Mucosa of stomach (tissue), 1 donor: ENCODE results near the gene MTX1.

Source experiments
- H3K27me3 ChIP-seq: one replicate; pipeline ENCODE4 v1.7.0; 2013; ENCODE audit warnings: mild to moderate bottlenecking, low read length; ENCODE audit not compliant: control insufficient read depth, insufficient read depth
- H3K36me3 ChIP-seq: one replicate; pipeline ENCODE4 v1.7.0; 2013; ENCODE audit warnings: low read length; ENCODE audit not compliant: control insufficient read depth, insufficient read depth
- H3K4me1 ChIP-seq: one replicate; pipeline ENCODE4 v1.7.0; 2013; ENCODE audit warnings: mild to moderate bottlenecking, low read length; ENCODE audit not compliant: control insufficient read depth, insufficient read depth
- H3K4me3 ChIP-seq: one replicate; pipeline ENCODE4 v1.7.0; 2013; ENCODE audit warnings: low read length
- H3K9ac ChIP-seq: one replicate; pipeline ENCODE4 v1.7.0; 2013; ENCODE audit warnings: mild to moderate bottlenecking, low read length, moderate library complexity
- H3K9me3 ChIP-seq: one replicate; pipeline ENCODE4 v1.7.0; 2013; ENCODE audit warnings: mild to moderate bottlenecking, low read length, moderate library complexity; ENCODE audit not compliant: control insufficient read depth
- donor health status: Pancreatic carcinoma.

Gene MTX1

DNA sequence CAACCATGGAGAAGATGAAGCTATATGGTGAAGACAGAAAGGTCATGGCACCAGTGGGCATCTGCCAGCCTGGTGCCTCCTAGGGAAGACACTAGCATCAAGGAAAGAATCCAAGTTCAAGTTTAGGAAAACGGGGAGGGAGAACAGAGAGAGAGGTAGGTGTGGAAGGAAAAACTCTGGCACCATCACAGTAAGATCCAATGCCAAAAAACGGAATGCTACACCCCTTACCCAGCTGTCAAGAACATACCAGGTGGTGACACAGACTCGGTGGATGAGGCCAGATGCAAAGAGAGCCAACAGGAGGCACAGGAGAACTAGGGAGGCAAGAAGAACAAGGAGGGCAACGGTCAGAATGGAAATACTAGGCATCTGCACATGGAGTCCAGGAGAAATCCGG, 39.0 kb upstream of the MTX1 start:
- Histone ChIP-seq H3K27me3 (no peaks in the 10 kb centered on the region), H3K4me3 (no peak overlapping the region), H3K36me3 (no peaks in the 10 kb centered on the region), H3K9ac (no peak overlapping the region), H3K9me3 (no peaks in the 10 kb centered on the region), H3K4me1 (peaks cover 28% of the 10 kb centered on the region)

- Histone ChIP-seq H3K27me3 (peaks cover 4% of the 10 kb centered on the region), H3K9ac (no peak overlapping the region), H3K4me3 (no peak overlapping the region), H3K4me1 (peaks cover 35% of the 10 kb centered on the region), H3K9me3 (no peaks in the 10 kb centered on the region), H3K36me3 (no peaks in the 10 kb centered on the region)
Observed at GRCh38 chr1:155170101-155170785, 38.3 kb upstream of the MTX1 start.

DNA sequence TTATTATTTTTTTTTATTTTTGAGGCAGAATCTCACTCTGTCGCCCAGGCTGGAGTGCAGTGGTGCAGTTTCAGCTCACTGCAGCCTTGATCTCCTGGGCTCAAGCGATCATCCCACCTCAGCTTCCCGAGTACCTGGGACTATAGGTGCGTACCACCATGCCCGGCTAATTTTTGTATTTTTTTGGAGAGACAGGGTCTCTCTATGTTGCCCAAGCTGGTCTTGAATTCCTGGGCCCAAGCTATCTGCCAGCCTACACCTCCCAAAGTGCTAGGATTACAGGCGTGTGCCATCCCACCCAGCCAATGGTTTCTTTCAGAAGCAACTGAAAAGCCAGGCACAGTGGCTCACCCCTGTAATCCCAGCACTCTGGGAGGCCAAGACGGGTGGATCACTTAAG, 37.7 kb upstream of the MTX1 start:
- H3K36me3 ChIP-seq = no peaks in the 10 kb centered on the region
- H3K4me1 ChIP-seq = peaks cover 41% of the 10 kb centered on the region
- no peaks in the 10 kb centered on the region for H3K9me3 ChIP-seq
- H3K27me3 ChIP-seq = peaks cover 4% of the 10 kb centered on the region
- no peak overlapping the region for H3K4me3 ChIP-seq
- H3K9ac ChIP-seq = no peak overlapping the region

GRCh38 chr1:155171836-155172731, 36.4 kb upstream of the MTX1 start:
- H3K4me1 ChIP-seq = peaks cover 50% of the 10 kb centered on the region
- no peaks in the 10 kb centered on the region for H3K36me3 ChIP-seq
- H3K27me3 ChIP-seq = peaks cover 4% of the 10 kb centered on the region
- peak overlapping the region; percentile 93 for H3K4me3 ChIP-seq
- H3K9me3 ChIP-seq = no peaks in the 10 kb centered on the region
- H3K9ac ChIP-seq = peak overlapping the region; percentile 97

DNA sequence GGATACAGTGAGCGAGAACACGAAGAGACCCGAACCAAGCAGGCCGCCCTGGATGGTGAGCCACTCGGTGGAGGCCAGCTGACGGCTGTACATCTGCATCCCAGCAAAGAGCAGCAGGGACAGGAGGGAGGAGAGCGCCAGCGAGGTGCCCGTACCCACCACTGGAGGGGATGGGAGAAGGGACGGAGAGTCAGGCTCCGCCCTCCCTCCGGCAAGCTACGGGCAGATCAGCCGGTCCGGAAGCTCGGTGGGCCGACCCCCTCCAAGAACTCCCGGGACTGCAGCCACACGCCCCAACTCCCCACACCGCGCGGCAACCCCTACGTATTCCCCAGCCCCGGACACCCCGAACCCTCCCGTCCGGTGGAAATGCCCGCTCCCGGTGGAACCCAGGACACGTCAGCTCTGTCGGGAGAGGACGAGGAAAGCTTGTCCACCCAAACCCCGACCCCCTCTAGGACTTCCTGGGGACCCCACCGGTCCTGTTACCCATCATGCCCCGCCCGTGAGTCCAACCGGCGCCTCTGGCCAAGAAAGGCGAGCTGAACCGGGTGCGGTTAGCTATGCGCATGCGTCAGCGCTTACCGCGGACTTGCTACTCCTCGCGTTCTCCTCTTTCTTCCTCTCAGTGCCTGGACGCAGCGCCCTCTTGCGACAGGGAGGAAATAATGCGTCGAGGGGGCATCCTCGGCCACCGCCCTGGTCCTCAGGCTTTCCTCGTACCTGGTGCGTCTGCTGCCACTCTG, 35.6 kb upstream of the MTX1 start, which contains the start of gene KRTCAP2:
KRTCAP2 (minus strand) TSS at position 573 of the 746 bp plus-strand sequence; CDS start at position 493, 80 bp downstream.
- H3K9ac ChIP-seq = peak within 1 kb of the TSS; percentile 97
- no peaks in the 10 kb centered on the region for H3K36me3 ChIP-seq
- H3K4me3 ChIP-seq = peak within 1 kb of the TSS; percentile 93
- H3K27me3 ChIP-seq = peaks cover 4% of the 10 kb centered on the region
- H3K4me1 ChIP-seq = peaks cover 53% of the 10 kb centered on the region
- no peaks in the 10 kb centered on the region for H3K9me3 ChIP-seq

GRCh38 chr1:155173478-155174323, 34.8 kb upstream of the MTX1 start, which contains the start of gene TRIM46:
Gene TRIM46 (plus strand): TSS chr1:155173849. CDS start chr1:155173967, 118 bp downstream.
- Histone ChIP-seq H3K36me3 (no peaks in the 10 kb centered on the region), H3K9me3 (no peaks in the 10 kb centered on the region), H3K4me1 (peaks cover 57% of the 10 kb centered on the region), H3K9ac (peak within 1 kb of the TSS; percentile 97), H3K4me3 (peak within 1 kb of the TSS; percentile 93), H3K27me3 (peaks cover 4% of the 10 kb centered on the region)

DNA sequence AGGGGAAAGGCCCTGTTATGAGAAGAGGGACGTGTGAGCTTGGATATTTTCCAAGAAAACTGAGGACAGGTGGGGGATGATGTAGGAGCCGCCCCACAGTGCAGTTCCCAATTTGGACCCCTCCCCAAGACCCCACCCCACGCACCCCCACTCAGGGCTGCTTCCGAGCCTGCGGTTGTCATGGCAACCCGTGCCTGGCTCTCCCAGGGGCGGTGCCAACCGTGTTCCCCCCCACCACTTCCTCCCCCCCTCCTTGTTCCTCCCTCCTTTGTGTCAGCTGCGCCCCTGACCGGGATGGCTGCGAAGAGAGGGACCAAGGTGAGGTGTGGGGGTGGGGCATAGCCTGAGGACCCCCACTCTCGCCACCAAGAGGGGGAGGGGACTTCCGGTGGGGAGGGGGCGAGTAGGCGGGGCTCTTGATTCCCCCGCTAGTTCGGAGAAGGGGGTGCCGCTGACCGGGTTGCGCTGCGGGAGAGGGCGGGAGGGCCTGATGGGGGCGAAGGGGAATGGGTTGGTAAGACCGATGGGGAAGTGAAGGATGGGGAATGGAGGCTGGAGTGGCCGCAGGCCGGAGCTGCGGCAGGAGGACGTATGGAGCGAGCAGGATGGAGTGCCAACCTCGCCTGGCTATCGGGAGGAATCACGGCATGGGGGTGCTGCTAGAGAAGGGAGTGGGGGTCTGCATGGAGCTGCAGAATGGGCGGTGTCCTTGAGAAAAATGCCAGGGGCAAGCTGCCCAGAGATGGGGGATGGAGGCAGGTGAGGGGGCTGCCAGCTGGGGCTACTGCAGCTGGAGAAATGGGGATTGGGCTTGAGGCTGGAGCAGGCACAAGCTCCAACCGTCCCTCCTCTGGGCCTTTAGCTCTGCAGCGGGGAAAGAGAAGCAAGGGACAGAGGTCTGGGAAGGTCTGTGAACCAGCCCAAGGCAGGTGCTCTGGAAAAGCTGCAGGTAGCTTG, 33.9 kb upstream of the MTX1 start:
- Histone ChIP-seq H3K4me3 (no peak overlapping the region), H3K9ac (peak overlapping the region; percentile 97), H3K4me1 (peaks cover 66% of the 10 kb centered on the region), H3K27me3 (peaks cover 4% of the 10 kb centered on the region), H3K36me3 (no peaks in the 10 kb centered on the region), H3K9me3 (no peaks in the 10 kb centered on the region)

GRCh38 chr1:155175281-155175926, 33.1 kb upstream of the MTX1 start:
- H3K36me3 ChIP-seq = no peaks in the 10 kb centered on the region
- no peak overlapping the region for H3K4me3 ChIP-seq
- H3K9me3 ChIP-seq = no peaks in the 10 kb centered on the region
- peaks cover 4% of the 10 kb centered on the region for H3K27me3 ChIP-seq
- H3K9ac ChIP-seq = peak overlapping the region; percentile 40
- H3K4me1 ChIP-seq = peaks cover 71% of the 10 kb centered on the region

GRCh38 chr1:155175927-155176371, 32.5 kb upstream of the MTX1 start:
- H3K9me3 ChIP-seq = no peaks in the 10 kb centered on the region
- no peaks in the 10 kb centered on the region for H3K36me3 ChIP-seq
- H3K4me1 ChIP-seq = peaks cover 71% of the 10 kb centered on the region
- H3K9ac ChIP-seq = no peak overlapping the region
- H3K4me3 ChIP-seq = no peak overlapping the region
- H3K27me3 ChIP-seq = peaks cover 4% of the 10 kb centered on the region

DNA sequence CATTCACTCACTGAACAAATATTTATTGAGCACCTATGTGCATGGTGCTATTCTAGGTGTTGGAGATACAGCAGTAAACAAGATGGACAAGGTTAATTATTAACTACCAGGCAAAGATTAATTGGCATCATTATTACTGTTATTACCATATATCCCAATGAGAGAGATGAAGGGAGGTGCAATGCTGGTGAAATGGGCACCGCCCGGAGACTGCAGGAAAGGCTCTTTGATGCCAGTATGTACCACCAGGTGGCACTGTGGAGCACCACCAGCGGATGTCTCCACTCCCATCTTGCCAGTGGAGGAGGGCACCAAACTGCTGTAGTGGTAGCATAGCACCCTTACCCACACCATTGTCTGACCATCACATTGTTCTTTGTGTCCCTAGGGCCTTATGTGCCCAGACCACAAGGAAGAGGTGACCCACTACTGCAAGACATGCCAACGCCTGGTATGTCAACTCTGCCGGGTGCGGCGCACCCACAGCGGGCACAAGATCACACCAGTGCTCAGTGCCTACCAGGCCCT, 31.9 kb upstream of the MTX1 start:
- H3K4me1 ChIP-seq = peaks cover 76% of the 10 kb centered on the region
- H3K27me3 ChIP-seq = peaks cover 4% of the 10 kb centered on the region
- H3K36me3 ChIP-seq = no peaks in the 10 kb centered on the region
- no peak overlapping the region for H3K4me3 ChIP-seq
- peak overlapping the region; percentile 1 for H3K9ac ChIP-seq
- no peaks in the 10 kb centered on the region for H3K9me3 ChIP-seq
